ENCODE measurements around the gene BIN1.

GRCh38 chr2:127004893-127005600 is 101.9 kb downstream of the BIN1 start:
- TF ChIP-seq CTCF (conservative IDR thresholded peaks at IDR 0.05; ENCODE audit: low read depth, low read length), result no peak
- no peak for TF ChIP-seq EZH2 (IDR thresholded peaks at IDR 0.05; ENCODE audit: low read length, unreplicated experiment)
- no peak for TF ChIP-seq EZH2phosphoT487 (IDR thresholded peaks at IDR 0.05; ENCODE audit: borderline replicate concordance, low read length)
